DND-41 (cell line): ENCODE data around the gene MAL.

Source experiments
- CTCF ChIP-seq: IDR thresholded peaks from 2 replicates; pipeline ENCODE4 v1.5.1; 2012; ENCODE audit warnings: borderline replicate concordance, low read length, moderate library complexity, mild to moderate bottlenecking; ENCODE audit not compliant: poor library complexity, severe bottlenecking; ENCODE audit errors: extremely low read depth
- EZH2 ChIP-seq: IDR thresholded peaks from 3 replicates; pipeline ENCODE4 v1.6.1; 2012; ENCODE audit warnings: borderline replicate concordance, low read depth, mild to moderate bottlenecking, moderate library complexity, low read length, inconsistent platforms; ENCODE audit not compliant: severe bottlenecking

DNA sequence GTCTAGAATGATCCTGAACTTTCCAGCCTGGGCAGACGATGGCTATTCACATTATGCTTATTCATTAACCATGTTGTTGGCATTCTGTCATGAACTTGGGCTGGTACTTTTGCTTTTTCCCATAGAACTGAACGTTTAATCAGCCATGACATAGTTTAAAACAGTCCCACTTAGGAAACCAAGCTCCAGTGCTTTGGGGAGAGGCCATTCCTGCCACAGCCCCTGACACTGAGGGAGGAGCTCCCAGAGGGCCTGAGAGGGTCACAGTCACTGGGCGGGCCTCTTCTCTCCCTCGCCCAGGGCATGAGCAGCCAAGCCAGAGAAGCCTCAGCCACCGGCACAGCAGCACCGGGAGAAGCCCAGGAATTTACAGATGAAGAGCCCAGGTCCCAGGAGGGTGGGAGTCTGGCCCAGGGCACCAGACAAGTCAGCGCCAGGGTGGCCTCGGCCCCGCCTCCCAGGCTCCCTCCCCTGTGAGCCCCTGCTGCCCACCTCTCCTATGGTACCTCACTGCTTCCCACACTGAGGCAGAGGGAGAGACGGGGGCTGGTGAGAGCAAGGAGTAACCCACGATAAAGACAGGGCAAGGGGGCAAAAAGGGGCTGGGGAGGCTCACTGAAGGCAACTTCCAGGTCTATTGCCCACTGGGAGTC is 33.6 kb downstream of the MAL start:
- TF ChIP-seq CTCF = no peak
- TF ChIP-seq EZH2 = no peak
